PFSK-1 (cell line): ENCODE data around the gene IL17RD.

Experiments used
- FOXP2 ChIP-seq: optimal IDR thresholded peaks from 2 replicates; pipeline ENCODE3; 2011; ENCODE audit warnings: borderline replicate concordance, control low read depth, inconsistent platforms; ENCODE audit not compliant: insufficient read depth; ENCODE audit errors: extremely low read length, extremely low read depth
- POLR2AphosphoS5 ChIP-seq: IDR thresholded peaks from 2 replicates; pipeline ENCODE4 v1.6.1; 2012; ENCODE audit warnings: low read depth, mild to moderate bottlenecking, control low read depth, low read length, moderate library complexity
- SIN3A ChIP-seq: IDR thresholded peaks from 2 replicates; pipeline ENCODE4 v1.6.1; 2012; ENCODE audit warnings: mild to moderate bottlenecking, low read length, moderate library complexity, borderline replicate concordance; ENCODE audit not compliant: insufficient read depth
- TAF1 ChIP-seq: IDR thresholded peaks from 2 replicates; pipeline ENCODE4 v1.6.1; 2012; ENCODE audit warnings: low read length, control low read depth, borderline replicate concordance; ENCODE audit not compliant: insufficient read depth
- TF ChIP-seq, protein P1 (sequence below), 2 experiments: IDR thresholded peaks; 2 replicates each; pipeline versions ENCODE4 v1.6.1 to v1.8.0; 2011 to 2012; ENCODE audit warnings: low read depth in 2 of 2, low read length in 2 of 2, control low read depth in 1 of 2, inconsistent platforms in 1 of 2, mild to moderate bottlenecking in 1 of 2, moderate library complexity in 1 of 2; ENCODE audit not compliant: insufficient read depth in 1 of 2

DNA sequence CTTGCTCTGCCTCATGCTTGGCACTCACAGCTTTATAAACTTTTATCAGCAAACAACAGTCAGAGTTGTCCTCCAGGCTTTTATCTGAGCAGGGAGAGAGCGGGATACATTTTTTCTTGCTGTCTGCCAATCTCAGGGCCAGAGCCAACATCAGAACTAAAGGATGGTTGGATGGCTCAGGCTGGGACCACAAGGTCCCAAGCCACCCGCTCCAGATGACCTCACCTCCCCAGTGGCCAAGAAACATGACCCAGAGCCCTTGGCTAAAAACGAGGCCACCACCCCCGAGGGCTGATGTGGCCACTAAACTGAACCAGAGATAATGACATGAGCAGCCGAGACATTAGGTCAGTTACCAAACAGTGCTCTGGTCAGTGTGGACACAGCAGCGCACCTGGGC, 123.5 kb downstream of the IL17RD start:
- TF ChIP-seq, protein P1, sequence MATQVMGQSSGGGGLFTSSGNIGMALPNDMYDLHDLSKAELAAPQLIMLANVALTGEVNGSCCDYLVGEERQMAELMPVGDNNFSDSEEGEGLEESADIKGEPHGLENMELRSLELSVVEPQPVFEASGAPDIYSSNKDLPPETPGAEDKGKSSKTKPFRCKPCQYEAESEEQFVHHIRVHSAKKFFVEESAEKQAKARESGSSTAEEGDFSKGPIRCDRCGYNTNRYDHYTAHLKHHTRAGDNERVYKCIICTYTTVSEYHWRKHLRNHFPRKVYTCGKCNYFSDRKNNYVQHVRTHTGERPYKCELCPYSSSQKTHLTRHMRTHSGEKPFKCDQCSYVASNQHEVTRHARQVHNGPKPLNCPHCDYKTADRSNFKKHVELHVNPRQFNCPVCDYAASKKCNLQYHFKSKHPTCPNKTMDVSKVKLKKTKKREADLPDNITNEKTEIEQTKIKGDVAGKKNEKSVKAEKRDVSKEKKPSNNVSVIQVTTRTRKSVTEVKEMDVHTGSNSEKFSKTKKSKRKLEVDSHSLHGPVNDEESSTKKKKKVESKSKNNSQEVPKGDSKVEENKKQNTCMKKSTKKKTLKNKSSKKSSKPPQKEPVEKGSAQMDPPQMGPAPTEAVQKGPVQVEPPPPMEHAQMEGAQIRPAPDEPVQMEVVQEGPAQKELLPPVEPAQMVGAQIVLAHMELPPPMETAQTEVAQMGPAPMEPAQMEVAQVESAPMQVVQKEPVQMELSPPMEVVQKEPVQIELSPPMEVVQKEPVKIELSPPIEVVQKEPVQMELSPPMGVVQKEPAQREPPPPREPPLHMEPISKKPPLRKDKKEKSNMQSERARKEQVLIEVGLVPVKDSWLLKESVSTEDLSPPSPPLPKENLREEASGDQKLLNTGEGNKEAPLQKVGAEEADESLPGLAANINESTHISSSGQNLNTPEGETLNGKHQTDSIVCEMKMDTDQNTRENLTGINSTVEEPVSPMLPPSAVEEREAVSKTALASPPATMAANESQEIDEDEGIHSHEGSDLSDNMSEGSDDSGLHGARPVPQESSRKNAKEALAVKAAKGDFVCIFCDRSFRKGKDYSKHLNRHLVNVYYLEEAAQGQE (IDR thresholded peaks at IDR 0.05; ENCODE audit: insufficient read depth in 1 of 2, low read depth in 2 of 2, low read length in 2 of 2): no peak
- TF ChIP-seq TAF1: no peak
- TF ChIP-seq POLR2AphosphoS5: no peak
- TF ChIP-seq SIN3A: no peak
- TF ChIP-seq FOXP2: no peak
